ENCODE data around the gene GNLY.
"Not testable (repeated sequence)": the region's sequence is repeated elsewhere in the genome, so short reads cannot be mapped to it uniquely, and the experiment has no call there.

GNLY gene

DNA sequence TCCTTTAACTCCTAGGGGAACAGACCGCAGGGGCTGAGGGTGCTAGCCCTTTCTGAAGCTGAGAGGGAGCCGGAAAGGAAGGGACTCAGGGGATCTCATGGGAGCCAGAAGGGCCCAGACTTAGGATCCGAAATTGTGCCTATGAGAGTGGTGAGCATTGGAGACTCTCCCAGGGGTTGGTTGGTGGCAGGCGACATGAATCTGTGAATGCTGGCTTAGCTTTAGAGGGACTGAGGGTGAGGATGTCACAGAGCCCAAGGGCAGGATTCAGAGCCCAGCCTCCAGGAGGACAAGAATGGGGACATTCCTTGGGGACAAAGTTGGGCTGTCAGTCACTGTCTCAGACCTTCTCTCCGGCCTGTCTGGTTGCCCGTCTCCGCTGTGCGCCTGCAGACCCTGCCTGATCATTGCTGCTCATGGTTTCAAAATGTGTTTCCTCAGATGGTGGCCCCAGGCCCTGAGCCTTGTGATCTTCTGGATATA lies 17.5 kb downstream of the GNLY start:
- DNase-seq = no peak

DNA sequence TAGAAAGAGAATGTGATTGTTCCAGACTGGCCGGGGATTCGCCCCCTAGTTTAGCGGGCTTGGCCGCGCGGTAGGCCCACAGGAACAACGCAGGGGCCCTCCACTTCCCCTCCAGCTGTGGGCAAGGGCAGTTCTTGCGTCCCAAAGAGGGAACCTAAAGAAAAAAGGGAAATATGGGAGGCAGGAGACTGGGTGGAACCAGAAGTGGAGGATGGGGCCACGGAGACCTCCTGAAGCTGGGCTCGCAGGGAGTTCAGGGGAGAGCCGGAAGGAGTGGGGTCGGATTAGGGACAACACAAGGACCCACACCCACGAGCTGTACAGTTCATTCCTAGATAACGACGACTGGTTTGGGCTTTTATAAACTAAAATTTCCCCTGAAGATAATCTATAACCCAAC lies 18.2 kb downstream of the GNLY start:
- peak; percentile 71 for DNase-seq

DNA sequence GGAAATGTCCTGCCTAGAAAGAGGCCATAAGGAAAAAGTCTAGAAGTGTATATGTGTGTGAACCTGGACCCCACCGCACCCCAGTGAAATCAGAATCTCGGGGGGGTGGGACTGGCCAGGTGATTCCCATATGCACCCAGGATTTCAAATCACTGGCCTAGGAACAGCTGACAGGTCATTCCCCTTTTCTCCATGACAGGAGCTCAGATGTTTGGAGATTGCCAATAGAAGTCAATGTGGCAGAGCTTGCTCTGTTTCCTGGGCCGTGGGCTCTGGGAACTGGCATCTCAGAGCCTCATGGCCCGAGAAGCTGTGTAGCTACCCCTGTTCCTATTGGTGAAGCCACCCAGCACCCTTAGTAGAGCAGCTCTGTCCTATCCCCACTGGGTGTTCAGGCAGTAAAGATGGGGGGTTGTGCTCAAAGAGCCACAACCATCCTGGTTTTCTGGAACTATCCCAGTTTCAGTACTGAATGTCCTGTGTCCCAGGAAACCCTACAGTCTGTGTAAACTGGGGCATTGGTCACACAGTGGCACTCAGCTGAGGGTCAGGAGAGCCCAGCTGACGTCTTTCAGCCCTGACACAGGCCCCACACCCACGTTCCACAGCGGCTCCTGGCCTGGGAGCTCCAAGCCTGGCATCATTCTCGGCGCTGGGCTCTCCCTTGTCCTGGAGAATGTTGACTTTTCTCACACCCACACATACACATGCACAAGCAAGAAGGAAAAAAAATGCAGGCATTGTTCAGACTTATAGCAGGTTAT lies 18.9 kb downstream of the GNLY start:
- DNase-seq = peak; percentile 54

DNA sequence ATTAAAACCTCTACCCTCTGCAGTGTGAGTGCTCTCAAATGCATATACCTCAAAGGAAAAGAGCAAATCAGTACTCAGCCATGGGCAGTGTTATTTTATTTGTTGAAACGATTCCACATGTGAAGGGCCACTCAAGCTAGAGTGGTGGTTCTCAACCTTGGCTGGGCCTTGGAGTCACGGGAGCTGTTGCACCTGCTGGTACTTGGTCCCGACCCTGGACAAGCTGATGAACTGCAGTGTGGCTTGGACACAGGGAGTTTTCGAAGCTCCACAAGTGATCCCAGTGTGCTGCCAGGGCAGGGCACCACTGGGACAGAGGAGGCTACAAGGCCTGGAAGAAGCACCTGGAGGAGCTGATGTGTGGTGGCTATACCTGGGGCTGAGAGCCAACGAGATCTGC lies 19.7 kb downstream of the GNLY start:
- DNase-seq = no peak

DNA sequence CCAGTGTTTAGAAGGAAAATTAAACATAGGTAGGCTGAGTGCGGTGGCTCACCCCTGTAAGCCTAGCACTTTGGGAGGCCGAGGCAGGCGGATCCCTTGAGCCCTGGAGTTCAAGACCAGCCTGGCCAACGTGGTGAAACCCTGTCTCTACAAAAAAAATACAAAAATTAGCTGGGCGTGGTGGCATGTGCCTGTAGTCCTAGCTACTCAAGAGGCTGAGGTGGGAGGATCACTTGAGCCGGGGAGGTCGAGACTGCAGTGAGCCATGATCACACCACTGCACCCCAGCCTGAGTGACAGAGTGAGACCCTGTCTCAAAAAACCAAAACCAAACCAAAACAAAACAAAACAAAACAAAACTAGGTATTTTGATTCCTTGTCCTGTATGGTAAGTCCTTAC lies 20.3 kb downstream of the GNLY start:
- not testable (repeated sequence) for DNase-seq

DNA sequence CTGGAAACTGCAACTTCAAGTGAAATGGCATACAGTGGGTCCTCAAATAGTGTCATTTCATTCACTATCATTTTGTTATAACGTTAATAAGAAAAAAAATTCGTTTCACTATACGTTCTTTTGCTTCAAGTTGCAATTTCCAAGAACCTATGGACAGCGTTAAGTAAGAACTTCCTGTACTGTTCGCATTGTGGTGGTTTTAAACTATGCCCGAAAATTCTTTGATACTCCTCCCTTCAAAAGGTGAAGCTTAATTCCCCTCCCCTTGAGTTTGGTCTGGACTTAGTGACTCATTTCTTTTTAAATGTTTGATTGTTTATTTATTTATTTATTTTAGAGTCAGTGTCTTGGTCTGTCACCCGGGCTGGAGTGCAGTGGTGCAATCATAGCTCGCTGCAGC lies 20.7 kb downstream of the GNLY start:
- DNase-seq = no peak

DNA sequence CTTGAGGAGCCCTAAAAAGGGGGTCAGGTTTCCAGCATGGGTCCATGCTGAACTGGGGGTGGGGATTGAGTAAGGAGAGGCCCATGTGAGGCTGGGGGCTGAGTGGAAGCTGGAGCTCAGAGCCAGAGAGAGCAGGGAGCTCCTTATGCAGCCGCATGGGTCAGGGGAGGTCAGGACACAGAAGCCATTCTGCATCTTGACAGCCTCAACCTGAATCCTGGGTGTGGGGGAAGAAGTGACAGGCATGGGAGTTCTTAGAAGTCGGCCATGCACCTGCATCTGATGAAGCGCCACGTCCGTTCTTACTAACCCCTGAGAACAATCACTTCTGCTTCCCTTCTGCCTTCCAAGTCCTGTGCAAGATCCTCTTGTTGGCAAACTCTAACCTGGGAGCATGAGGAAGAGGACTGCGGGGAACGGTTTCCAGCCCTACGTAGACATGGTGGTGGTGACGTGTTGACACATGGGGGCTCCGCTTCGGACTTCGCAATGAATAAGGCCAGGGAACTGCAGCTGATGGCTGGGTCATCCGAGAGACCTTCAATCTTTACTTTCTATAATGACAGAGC lies 22.3 kb downstream of the GNLY start:
- peak; percentile 35 for DNase-seq

DNA sequence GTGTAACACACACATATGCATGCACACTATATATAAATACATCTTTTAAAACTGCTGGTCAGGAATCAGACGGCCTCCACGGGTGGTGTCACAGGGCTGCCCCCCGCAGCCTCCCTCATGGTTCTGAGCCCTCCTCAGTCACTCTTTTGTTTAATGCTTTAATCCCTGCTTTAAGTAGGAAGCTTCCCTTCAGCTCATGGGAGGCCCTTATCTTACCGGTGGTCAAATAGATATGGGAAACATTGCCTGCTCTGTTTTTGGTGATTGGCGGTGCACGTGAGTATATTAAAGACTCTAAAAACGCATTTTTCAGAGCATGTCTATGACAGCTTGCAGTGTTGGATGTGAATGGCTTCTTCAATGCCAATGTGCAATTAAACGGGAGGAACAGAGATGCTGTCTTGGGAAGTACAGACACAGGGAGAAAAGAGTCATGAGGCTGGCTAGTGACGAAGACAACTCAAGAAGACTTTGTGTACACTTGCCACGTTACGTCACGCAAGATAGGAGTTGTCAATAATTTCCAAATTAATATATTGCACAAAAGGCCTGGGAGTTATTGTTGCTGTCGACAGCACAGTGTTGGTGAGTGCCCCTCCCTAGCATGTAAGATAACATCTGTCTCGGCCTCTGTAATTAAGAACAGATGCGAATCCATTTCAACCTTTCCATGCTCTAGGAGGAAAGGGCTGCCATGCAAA lies 23.3 kb downstream of the GNLY start:
- DNase-seq = no peak

DNA sequence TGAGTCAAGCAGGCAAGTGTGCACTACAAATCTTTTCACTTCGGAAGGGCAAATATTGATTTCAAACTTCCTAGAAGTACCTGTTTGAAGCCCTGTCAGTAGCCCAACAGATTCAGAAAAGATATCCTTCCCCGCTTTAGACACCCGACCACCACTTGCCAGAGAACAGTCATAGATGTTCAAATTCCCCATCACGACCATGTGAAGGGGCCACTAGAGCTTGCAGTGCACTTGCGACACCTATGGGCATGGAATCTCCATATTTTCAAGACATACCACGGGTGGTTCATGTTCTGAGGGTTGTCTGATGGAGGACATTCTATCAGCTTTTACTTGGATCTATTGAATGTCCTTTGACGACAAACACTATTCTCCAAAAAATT lies 23.8 kb downstream of the GNLY start:
- no peak for DNase-seq

DNA sequence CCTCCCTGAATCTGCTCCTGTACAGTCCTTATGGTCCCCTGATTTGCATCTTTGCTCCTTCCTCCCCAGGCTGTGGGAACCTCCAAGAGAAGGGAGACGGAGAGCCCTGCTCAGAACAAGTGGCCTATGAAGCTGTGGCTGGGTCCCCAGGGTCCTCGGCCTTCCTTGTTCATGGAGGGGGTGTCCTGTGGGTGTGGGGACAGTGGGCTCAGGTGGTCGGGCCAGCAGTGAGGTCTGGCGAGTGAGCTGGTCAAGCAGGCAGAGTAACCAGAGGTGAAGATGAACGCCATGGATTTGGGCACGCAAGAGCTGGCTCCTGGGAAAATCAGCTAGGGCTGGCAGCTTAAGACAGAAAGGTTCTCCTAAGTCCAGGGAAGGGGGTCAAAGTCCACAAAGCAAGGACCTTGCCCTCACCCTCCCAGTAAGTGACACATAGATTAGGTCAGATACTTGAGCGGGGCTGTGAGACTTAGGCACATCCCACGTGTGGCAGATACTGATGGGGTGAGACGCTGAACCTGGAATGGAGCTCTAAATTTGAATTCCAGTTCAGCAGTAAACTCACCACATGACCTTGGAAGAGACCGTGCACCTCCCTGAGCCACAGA lies 24.8 kb downstream of the GNLY start:
- DNase-seq = no peak

DNA sequence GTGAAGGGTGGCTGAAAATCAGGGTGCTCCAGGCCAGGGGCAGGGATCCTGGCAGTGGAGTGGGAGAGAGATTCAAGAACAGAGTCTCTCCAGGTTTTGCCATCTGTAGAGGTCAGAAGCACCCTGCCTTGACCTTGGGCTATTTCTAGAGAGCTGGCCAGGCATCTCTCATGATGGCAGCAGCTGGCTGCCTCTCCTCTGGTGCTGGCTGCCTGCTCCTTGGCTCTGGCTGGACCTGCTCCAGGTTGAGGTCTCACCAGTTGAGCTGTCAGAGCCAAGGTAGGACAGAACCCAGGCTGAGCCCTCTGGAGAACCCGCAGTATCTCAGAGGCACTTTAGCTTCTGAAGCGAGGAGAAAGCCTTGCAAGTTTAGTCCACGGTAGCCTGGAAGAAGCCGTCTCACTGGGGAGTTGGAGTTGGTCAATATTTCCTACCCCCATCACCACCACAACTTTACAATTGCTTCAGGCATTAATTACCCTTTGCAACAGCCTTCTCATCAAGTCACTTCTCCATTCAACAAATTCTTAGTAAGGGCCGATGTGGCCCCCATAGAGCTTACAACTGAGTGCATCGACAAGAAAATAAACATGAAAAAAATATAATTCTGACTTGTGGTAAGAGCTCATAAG lies 25.6 kb downstream of the GNLY start:
- no peak for DNase-seq

DNA sequence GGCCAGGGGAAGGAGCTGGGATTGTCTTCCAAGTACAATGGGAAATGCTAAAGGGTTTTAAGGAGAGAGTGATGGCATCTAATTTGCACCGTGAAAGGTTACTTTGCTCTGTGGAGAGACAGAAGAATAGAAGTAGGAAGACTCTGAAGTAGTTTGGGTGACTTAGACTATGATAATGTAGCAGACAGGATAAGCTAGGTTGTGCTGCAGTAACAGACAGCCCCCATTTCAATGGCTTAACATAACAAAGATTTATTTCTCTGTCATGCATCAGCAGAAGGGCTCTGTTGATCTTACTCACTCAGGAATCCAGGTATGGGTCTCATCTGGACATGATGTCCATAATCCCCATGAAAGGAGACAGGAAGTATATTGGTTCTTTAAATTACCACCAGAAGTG lies 26.4 kb downstream of the GNLY start:
- no peak for DNase-seq

DNA sequence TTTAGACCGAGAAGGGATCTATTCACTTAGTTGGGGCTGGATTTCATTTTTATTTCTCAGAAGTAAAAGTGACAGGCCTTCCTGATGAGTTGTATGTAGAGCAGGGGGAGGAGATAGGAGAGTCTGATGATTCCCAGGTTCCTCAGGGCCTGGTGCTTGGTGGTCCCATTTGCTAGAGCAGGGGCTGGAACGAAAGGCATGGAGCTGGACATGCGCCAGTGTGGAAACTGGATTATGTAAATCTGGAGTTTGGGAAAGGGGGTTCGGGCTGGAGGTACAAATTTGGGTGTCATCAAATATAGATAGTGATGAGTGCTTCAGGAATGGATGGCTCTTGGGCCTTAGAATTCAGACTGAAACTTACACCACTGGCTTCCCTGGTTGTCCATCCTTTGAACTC lies 27.5 kb downstream of the GNLY start:
- no peak for DNase-seq

DNA sequence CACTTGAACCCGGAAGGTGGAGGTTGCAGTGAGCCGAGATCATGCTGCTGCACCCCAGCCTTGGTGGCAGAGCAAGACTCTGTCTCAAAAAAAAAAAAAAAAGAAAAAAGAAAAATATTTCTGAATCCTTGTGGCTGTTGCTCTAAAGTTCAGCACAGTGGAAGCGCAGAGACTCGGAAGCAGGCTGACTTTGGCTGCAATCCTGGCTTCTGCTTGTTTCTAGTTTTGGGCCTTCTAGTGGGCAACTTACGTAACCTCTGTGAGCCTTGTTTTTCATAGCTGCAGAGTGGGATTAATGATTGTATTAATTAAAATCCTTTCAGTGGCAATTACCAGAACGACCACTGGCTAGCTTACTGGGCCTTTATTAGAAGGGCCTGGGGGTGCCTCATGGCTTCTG lies 28.4 kb downstream of the GNLY start:
- DNase-seq = no peak

DNA sequence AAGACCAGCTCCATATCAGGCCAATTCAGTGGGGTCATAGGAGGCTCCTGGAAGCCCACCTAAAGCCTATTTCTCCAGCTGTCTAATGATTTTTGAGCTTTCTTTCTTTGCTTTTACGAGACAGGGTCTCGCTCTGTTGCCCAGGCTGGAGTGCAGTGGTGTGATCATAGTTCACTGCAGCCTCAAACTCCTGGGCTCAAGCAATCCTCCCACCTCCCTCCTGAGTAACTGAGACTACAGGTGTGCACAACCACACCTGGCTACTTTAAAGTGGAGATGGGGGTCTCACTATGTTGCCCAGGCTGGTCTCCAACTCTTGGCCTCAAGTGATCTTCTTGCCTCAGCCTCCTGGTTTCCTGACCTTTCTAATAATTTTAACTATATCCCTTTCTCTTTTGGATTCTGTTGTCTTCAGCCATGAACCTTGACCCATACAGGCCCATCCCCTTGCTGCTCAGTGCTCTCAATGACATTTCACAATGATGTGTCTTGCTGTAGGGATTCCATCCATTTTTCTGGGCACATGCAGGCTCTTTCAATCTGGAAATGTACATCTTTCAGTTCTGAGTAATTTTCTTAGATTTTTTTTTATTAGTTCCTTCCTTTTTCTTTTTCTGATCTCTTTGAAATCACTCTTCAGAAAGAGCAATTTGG lies 29.7 kb downstream of the GNLY start:
- peak; percentile 65 for DNase-seq

DNA sequence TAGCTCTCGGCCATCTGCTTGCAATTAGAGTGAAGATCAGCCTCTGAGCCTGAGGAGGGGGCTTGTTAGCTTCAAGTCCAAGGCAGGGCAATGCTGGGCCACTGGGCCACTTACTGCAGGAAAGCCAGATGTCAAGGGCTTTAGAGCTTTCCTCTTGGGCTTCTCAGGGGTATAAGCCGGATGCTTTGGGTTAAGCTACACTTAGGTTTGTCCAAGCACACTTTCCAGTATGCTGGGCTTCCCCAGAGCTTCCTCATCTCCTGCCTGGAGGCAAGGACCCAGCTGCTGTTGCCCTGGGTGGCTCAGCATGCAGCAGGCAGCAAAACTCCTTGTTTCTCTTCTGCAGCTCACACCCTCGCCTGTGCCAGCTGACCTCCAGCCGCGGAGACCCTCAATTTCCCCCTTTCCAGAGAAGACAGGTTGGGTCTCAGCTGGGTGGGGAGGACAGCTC lies 30.6 kb downstream of the GNLY start:
- DNase-seq = no peak

DNA sequence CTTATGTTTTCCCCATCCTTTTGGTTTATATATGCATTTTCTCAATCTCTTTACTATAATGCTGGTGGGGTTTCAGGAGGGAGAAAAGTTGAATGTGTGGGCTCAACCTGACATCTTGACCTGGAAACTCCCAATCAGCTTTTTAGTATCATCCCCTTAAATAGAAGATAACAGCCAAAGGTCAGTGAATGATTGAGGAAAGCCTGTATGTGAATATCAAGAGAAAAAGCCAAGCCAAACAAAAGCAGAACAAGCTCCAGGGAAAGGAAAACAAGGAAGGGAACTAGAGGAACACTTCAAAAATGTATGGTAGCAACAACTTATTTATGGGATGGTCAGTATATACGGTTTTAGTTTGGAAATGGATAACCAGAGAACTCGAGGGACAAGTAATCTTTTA lies 31.3 kb downstream of the GNLY start:
- no peak for DNase-seq

DNA sequence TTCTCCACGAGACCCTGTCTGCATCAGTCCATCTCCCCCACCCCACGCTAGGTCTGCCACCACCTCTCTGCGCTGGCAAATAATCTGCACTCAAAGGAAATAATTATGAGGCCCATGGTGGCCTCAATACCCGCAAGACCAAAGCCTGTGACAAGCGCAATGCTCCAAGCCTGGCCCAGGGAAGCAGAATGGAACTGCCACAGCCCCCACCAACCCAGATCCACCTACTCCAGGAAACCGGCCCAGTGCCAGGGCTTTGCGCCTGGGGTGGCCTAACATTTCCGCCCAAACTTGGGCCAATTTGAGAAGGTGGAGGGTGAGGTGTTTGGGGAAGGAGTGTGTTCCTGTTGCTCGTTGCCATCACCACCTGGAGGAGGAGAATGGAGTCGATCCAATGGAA lies 33.6 kb downstream of the GNLY start:
- DNase-seq = no peak

DNA sequence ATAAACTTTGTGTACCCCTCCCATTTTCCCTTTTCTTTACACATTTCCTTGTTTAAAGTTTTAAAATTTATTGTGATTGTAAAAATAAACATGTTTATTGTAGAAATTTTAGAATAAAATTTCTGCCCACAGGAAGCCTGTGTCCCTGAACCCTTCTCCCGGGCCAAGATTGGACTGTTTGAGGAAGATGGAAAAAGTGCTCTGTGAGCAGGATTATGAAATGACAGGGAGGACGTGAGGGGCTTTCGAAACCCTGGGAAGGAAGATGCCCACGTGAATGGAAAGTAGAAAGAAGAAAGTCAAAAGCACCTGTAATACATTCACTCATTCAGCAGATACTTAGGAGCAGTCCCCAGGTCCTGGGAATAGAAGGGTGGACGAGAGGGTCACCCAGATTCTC lies 34.2 kb downstream of the GNLY start:
- DNase-seq = no peak

DNA sequence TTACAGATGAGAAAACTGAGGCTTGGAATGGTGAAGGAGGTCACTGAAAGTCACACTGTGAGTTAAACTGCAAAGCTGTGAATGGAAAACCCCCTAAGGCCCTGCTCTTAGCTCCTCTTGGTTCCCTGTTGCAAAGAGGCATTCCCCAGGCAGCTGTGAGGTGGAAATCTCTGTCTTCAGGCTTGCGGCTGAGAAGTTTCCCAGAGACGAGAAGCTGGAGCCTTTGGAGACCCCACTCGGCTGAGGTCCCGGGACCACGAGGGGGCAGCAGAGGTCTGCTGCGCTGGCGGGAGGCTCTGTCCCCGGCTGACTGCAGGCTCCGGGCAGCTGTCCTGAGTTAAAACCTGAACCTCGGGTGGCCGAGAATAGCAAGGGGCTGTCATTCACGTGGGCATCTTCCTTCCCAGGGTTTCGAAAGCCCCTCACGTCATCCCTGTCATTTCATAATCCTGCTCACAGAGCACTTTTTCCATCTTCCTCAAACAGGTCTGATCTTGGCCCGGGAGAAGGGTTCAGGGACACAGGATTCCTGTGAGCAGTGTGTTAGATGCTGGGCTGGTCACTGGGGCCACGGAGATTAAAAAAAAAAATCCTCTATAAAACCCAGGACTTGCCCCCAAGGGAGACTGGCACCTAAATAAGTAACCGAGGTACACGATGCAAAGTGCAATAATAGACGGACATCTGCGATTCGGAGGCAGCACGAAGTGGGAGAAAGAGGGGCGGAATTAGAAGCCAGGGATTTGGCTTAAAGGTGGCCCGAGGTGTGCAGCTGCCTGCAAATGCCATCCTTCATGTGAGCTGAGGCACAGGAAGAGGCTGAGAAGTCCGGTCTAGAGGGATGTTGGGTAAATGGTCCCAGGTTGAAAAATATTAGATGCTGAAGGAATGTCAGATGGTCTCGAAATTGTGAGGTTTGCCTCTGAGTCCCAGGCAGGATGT lies 35.0 kb downstream of the GNLY start:
- DNase-seq = peak; percentile 90

DNA sequence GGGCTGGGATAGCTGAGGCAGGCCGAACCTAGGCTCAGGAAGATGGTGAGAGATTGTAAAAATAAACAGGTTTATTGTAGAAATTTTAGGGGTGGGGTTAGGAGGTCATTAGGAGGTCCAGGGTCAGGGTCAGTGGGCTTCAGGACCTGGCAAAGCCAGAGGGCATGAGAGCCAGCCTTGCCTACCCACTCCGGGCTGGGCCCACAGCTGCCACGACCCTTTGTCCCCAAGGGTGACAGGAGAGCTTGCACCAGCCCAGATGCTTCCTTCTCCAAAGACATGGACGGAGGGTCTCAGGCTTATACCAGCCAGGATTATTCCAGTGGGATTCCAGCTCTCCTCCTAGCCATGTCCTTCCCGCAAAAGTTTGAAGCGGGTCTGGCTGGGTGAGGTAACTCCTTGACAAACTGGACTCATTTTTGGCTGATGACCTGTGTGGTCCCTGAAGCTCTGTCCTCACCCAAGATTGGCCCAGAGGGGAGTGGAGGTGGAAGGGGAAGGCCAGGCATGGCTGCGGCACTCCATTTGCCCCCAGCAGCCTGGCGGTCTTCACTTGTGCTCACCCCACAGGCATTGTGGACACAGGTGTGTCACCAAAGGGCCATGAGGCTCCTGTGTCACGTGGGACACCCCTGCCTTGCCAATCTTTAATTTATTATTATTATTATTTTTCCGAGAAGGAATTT lies 35.8 kb downstream of the GNLY start:
- no peak for DNase-seq

Data from suppressor macrophage treated with lipopolysaccharide for 4 hours (primary cell).